ENCODE measurements around the gene DEFB124.
"Not testable (repeated sequence)": the region's sequence is repeated elsewhere in the genome, so short reads cannot be mapped to it uniquely, and the experiment has no call there.

DEFB124 gene

DNA sequence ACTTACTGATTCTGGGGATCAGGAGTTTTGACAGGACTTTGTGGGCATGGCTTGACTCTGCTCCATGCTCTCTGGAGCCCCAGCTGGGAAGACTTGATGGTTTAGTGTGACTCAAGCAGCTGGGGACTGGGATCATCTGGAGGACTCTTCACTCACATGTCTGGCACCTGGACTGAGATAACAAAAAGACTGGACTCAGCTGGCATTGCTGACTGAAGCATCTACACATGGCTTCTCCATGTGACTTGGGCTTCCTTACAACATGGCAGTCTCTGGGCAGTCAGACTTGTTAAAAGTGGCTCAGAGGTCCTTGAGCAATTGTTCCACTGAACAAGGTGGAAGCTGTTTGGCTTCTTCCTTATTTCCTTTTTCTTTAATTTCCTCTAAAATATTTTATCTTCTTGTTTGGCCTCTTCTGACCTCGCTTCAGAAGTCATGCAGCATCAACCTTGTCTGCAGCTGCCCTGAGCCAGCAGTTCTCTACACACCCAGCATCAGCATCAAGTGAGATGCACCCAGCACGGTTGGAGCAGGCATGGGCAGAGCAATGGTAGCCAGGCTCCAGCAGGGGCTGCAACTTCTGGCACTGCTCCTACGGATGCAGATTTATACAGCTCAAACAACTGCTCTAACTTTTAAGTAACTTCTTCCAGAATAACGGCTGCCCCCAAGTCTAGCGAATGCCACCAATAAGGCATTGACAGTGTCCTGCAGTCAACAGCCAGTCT is 33.8 kb upstream of the DEFB124 start:
- Histone ChIP-seq H3K9me3 (peaks cover 8% of the 10 kb centered on the region), H3K4me1 (ENCODE audit: control insufficient read depth in 1 of 2, insufficient read depth in 1 of 2, low read depth in 1 of 2, low read length in 1 of 2) (peaks cover under 1 to 1% of the 10 kb centered on the region in 2 experiments), H3K4me3 (ENCODE audit: low read depth in 1 of 2, low read length in 1 of 2) (no peak overlapping the region), H3K27me3 (peaks cover 29% of the 10 kb centered on the region), H3K27ac (no peak overlapping the region), H3K36me3 (no peaks in the 10 kb centered on the region)
- TF ChIP-seq, protein P1, sequence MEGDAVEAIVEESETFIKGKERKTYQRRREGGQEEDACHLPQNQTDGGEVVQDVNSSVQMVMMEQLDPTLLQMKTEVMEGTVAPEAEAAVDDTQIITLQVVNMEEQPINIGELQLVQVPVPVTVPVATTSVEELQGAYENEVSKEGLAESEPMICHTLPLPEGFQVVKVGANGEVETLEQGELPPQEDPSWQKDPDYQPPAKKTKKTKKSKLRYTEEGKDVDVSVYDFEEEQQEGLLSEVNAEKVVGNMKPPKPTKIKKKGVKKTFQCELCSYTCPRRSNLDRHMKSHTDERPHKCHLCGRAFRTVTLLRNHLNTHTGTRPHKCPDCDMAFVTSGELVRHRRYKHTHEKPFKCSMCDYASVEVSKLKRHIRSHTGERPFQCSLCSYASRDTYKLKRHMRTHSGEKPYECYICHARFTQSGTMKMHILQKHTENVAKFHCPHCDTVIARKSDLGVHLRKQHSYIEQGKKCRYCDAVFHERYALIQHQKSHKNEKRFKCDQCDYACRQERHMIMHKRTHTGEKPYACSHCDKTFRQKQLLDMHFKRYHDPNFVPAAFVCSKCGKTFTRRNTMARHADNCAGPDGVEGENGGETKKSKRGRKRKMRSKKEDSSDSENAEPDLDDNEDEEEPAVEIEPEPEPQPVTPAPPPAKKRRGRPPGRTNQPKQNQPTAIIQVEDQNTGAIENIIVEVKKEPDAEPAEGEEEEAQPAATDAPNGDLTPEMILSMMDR (IDR thresholded peaks at IDR 0.05), result no peak

DNA sequence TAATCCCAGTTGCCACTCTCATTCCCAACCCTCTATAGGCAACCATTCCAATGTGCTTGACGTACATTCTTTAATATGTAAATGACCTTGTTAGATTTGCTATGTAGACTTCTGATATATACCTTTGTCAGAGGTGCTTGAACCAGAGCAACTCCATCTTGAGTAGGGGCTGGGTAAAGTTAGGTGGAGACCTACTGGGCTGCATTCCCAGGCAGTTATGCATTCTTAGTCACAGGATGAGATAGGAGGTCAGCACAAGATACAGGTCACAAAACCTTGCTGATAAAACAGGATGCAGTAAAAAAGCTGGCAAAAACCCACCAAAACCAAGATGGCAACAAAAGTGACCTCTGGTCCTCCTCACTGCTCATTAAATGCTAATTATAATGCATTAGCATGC is 31.0 kb upstream of the DEFB124 start:
- Histone ChIP-seq H3K4me1 (ENCODE audit: control insufficient read depth in 1 of 2, insufficient read depth in 1 of 2, low read depth in 1 of 2, low read length in 1 of 2) (peaks cover 0 to 5% of the 10 kb centered on the region in 2 experiments), H3K4me3 (ENCODE audit: low read depth in 1 of 2, low read length in 1 of 2) (no peak overlapping the region), H3K27ac (no peak overlapping the region), H3K9me3 (peaks cover 8% of the 10 kb centered on the region), H3K27me3 (peaks cover 32% of the 10 kb centered on the region), H3K36me3 (no peaks in the 10 kb centered on the region)
- TF ChIP-seq, protein P1 (IDR thresholded peaks at IDR 0.05), result no peak

DNA sequence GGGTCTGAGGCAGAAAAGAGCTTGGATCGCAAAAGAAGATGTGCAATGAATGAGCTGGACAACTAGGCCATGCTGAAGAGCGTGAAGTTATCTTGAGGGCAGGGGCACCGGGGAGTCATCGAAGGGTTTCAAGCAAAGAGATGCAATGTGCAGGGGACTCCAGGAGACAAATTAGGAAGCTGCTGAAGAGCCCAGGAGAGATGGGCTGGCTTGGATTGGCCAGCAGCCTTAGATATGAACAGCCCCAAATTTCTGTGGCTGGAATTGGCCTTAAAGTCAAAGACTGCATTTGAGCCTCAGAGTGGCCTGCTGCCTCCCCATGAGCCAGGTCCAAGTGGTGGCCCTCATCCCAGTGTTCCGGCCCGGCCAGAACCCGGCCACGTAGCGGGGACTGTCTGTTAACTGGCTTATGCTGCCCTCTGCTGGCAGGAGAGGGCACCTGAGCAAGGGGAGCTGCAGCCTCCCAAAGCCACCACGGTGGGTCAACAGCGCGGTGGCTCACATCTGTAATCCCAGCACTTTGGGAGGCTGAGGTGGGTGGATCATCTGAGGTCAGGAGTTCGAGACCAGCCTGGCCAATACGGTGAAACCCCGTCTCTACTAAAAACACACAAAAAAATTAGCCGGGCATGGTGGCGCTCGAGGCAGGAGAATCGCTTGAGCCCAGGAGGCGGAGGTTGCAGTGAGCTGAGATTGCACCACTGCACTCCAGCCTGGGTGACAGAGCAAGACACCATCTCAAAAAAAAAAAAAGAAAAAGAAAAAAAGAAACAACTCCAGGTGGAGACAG is 28.2 kb upstream of the DEFB124 start:
- H3K4me3 ChIP-seq (ENCODE audit: low read depth in 1 of 2, low read length in 1 of 2); H3K36me3 ChIP-seq; H3K4me1 ChIP-seq (ENCODE audit: control insufficient read depth in 1 of 2, insufficient read depth in 1 of 2, low read depth in 1 of 2, low read length in 1 of 2); H3K9me3 ChIP-seq; H3K27ac ChIP-seq: not testable (repeated sequence)
- H3K27me3 ChIP-seq, result peaks cover 44% of the 10 kb centered on the region
- TF ChIP-seq, protein P1 (IDR thresholded peaks at IDR 0.05), result peak; percentile 93

DNA sequence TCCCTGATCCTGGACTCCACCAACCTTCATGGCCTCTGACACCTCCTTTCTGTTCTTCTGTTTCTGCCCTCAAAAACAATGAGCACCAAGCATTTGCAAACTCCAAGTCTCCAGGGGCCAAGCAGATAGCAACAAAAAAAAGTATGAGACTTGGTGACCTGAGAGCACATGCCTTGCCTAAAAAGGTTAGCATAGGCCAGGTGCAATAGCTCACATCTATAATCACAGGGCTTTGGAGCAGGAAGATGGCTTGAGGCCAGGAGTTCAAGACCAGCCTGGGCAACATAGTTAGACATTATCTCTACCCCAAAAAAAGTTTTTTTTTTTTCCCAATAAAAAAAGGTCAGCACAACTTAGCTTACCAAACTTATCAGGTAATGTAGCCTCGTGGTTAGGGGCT is 25.6 kb upstream of the DEFB124 start:
- Histone ChIP-seq H3K9me3 (no peaks in the 10 kb centered on the region), H3K27me3 (peaks cover 57% of the 10 kb centered on the region)
- TF ChIP-seq, protein P1 (IDR thresholded peaks at IDR 0.05), result no peak

DNA sequence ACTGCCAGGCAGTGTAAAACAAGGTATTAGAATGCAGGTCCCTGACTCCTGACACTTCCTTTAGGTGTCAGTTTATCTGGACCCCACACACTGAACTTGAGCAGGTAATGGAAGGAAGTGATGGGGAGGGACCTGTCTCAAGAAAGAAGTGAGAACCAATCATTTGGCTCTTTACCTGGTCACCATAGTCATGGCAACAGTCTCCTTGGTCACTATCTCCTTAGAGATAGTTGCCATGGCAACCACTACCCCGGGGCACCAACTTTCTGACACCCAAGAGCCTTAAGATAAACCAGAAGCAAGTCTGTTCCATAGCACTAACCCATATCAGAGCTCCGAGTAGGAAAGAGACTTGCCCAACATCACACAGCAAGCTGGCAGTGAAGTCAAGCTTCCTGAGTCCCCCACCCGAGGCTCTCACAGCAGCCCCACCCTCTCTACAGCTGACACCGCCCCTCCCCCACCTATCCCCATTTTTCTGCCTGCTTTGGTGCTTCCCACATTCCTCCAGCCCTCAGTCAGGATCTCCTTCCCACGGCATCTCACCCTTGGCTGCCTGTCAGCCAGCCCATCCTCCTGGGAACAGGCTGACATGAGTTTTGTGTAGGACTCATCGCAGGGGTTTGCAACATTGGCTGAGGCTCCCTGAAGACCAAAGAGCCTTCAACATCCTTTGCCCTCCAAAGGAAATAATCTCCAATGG is 23.1 kb upstream of the DEFB124 start:
- Histone ChIP-seq H3K36me3 (no peaks in the 10 kb centered on the region), H3K27ac (no peak overlapping the region), H3K4me1 (ENCODE audit: control insufficient read depth in 1 of 2, insufficient read depth in 1 of 2, low read depth in 1 of 2, low read length in 1 of 2) (peaks cover 0 to 1% of the 10 kb centered on the region in 2 experiments), H3K4me3 (ENCODE audit: low read depth in 1 of 2, low read length in 1 of 2) (no peak overlapping the region), H3K27me3 (peaks cover 46% of the 10 kb centered on the region), H3K9me3 (no peaks in the 10 kb centered on the region)
- TF ChIP-seq, protein P1 (IDR thresholded peaks at IDR 0.05), result no peak

More for the DNA sequence above, 25.6 kb upstream of the DEFB124 start:
- H3K4me3 ChIP-seq (ENCODE audit: low read depth in 1 of 2, low read length in 1 of 2), result no peak overlapping the region
- H3K27ac ChIP-seq, result no peak overlapping the region
- H3K36me3 ChIP-seq, result no peaks in the 10 kb centered on the region
- H3K4me1 ChIP-seq (ENCODE audit: control insufficient read depth in 1 of 2, insufficient read depth in 1 of 2, low read depth in 1 of 2, low read length in 1 of 2), result peaks cover 0 to 5% of the 10 kb centered on the region in 2 experiments

All from neutrophil (primary cell).